HG03520 (cell line): ENCODE data around the gene TIMM22.

Experiments used
- ATAC-seq: cut with Tn5 transposase; IDR thresholded peaks from one replicate; pipeline ENCODE4 v1.9.1; 2021; ENCODE audit warnings: mild to moderate bottlenecking, moderate library complexity; ENCODE audit not compliant: unreplicated experiment

TIMM22 gene

GRCh38 chr17:1018547-1018946, 21.6 kb downstream of the TIMM22 start:
- no peak for ATAC-seq

- ATAC-seq = no peak
These were observed 22.5 kb downstream of the TIMM22 start for GRCh38 chr17:1019451-1019850.

- no peak for ATAC-seq
These were observed 24.2 kb downstream of the TIMM22 start for GRCh38 chr17:1021147-1021546.

GRCh38 chr17:1022278-1023024, 25.5 kb downstream of the TIMM22 start:
- no peak for ATAC-seq

GRCh38 chr17:1024076-1024475, 27.1 kb downstream of the TIMM22 start:
- no peak for ATAC-seq

- ATAC-seq = no peak
These were observed 29.0 kb downstream of the TIMM22 start for GRCh38 chr17:1025733-1026598.

GRCh38 chr17:1026599-1026975, 29.7 kb downstream of the TIMM22 start:
- no peak for ATAC-seq

- ATAC-seq = no peak
These were observed 30.1 kb downstream of the TIMM22 start for GRCh38 chr17:1027044-1027443.

GRCh38 chr17:1029196-1029921, 32.4 kb downstream of the TIMM22 start:
- ATAC-seq = no peak

GRCh38 chr17:1029922-1030644, 33.2 kb downstream of the TIMM22 start:
- ATAC-seq = no peak

GRCh38 chr17:1030684-1031532, 34.0 kb downstream of the TIMM22 start:
- no peak for ATAC-seq

- ATAC-seq = no peak
These were observed 34.8 kb downstream of the TIMM22 start for GRCh38 chr17:1031711-1032110.

GRCh38 chr17:1032391-1032790, 35.5 kb downstream of the TIMM22 start:
- no peak for ATAC-seq

- no peak for ATAC-seq
These were observed 36.6 kb downstream of the TIMM22 start for GRCh38 chr17:1033503-1033902.

GRCh38 chr17:1034652-1035210, 37.8 kb downstream of the TIMM22 start:
- ATAC-seq = no peak

- ATAC-seq = no peak
These were observed 38.7 kb downstream of the TIMM22 start for GRCh38 chr17:1035546-1036170.

GRCh38 chr17:1036171-1036844, 39.4 kb downstream of the TIMM22 start:
- ATAC-seq = no peak

- ATAC-seq = no peak
These were observed 39.9 kb downstream of the TIMM22 start for GRCh38 chr17:1036845-1037237.
